ENCODE measurements around the gene OXCT2.
"Not testable (repeated sequence)": the region's sequence is repeated elsewhere in the genome, so short reads cannot be mapped to it uniquely, and the experiment has no call there.

OXCT2 gene

GRCh38 chr1:39787108-39787375 lies 15.9 kb upstream of the OXCT2 start:
- DNase-seq, result not testable (repeated sequence)

DNA sequence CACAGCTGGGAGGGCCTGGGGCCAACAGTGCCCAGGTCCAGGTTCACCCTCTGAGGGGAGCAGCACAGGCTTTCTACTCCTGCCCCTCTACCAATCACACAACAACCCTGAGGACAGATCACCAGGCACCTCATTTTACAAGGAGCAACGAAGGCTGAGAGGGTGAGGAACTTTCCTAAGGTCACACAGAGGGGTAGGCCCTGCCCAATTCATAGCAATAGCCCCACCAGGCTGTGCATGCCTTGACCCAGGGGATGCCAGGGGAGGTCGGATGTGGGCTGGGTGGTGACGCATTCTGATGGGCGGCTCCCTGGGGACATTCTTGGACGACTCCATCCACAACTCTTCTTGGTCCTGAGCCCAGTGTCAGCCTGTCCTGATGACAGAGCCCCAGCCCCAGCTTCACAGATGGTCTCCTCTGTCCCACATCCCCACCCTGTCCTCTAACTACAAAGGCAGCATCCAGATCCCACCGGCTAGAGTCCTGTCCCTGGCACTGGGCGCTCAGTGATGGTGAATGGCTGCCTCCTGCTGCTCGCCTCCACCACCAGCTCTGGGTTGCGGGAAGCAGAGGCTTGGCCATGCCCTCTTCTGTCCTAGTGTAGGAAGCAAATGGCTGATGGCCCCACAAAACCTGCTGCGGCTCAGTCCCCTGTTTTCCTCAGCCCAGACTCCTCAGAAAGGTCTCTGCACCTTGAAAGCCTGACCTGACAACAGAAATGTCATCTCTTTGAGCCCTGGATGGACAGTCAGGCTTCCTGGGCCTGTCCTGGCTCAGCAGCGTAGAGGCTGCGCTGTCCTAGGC lies 15.4 kb upstream of the OXCT2 start:
- DNase-seq, result not testable (repeated sequence)

GRCh38 chr1:39782685-39783084 lies 11.5 kb upstream of the OXCT2 start:
- not testable (repeated sequence) for DNase-seq

- no peak for DNase-seq
Measured at GRCh38 chr1:39782103-39782502, 11.0 kb upstream of the OXCT2 start.

DNA sequence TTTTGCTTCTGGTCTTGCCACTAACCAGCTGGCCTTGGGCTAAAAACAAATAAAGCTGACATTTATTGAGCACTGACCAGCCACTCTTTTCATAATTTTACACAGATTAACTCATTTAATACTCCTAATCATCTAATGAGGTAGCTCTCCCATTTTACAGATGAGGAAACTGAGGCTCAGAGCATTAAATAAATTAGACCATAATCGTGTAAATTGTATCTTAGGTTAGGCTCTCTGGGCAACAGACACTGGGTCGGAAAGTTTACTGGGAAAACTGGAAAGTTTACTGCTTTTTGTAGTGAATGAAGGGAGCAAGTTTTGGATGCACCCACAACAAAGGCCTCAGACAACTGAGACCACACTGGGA lies 10.2 kb upstream of the OXCT2 start:
- DNase-seq, result no peak

DNA sequence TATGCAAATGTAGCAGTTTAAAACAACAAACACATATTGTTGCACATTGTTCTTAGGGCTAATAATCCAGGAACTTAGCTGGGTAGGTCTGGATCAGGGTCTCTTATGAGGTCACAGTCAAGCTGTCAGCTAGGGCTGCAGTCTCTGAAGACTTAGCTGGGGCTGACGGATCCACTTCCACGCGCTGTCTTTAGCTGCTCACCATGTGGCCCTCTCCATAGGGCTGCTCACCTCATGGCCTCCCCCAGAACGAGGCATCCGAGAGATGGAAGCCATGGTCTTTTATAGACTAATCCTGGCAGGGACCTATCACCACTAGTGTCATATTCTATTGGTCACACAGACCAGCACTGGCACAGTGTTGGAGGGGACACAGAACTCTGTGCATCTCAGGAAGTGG lies 8.7 kb upstream of the OXCT2 start:
- no peak for DNase-seq

GRCh38 chr1:39779137-39779536 lies 8.0 kb upstream of the OXCT2 start:
- no peak for DNase-seq

DNA sequence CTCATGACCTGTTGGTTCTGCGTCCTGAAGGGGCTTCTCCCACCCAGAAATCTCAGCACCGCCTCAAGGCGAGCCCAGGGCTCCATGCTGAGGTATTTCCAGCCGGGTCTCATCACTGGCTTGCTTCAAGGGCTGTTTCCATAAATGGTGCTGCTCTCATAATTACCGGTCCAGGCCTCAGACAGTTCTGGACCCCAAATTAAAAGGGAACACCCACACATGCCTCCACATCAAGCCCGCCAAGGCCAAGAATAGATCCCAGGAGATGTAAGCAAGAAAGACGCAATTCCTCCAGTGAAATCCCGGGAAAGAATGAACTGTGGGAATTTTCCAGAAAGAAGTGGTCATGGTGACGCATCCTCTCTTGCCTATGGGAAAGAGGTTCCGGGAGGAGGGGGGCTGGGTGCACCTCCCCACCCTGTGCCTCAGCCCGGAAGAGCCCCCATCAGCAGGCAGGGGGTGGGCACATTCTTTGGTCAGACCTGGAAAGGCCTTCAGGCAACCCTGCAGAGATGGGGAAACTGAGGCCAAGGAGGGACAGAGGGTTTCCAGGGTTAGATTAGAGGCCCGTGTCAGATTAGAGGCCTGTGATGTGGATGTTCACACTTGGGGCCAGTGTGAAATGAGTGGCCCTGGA lies 7.4 kb upstream of the OXCT2 start:
- DNase-seq, result not testable (repeated sequence)

DNA sequence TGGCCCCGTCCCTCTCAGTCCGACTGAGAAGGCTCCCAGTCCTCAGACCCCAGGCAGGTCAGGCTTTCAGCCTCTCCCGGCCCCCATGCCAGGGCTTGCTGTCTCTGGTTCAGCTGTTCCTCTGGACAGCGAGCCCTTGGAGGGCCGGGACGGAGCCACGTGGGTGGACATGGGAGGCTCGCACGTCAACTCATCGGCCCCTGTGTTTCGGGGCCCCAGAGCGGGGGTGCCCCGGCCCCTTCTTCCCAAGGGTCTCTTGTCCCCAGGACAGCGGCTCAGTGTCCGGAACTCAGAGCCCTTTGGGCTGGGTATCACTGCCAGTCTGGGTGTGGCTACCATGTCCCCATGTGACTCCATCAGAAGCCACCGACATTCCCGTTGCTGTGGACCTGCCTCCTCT lies 6.7 kb upstream of the OXCT2 start:
- not testable (repeated sequence) for DNase-seq

GRCh38 chr1:39777306-39777705 lies 6.2 kb upstream of the OXCT2 start:
- DNase-seq, result no peak

DNA sequence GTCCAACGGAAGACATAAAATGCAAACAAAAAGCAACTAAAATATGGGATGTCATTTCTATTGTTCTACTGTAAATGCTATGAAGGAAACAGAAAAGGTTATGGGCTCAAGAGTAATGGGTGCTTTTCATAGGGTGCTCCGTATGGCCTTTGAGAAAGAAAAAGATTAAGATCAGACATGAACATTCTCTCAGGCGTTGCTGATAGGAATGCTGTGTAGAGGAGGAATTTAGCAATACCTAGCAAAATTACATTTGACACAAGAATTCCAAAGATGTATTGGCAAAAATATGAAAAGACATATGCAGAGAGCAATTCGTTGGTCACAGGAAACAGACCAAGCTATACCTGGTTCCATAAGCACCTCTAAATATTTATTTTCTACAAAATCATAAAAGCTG lies 5.7 kb upstream of the OXCT2 start:
- DNase-seq, result no peak

GRCh38 chr1:39776400-39776713 lies 5.2 kb upstream of the OXCT2 start:
- DNase-seq, result no peak

DNA sequence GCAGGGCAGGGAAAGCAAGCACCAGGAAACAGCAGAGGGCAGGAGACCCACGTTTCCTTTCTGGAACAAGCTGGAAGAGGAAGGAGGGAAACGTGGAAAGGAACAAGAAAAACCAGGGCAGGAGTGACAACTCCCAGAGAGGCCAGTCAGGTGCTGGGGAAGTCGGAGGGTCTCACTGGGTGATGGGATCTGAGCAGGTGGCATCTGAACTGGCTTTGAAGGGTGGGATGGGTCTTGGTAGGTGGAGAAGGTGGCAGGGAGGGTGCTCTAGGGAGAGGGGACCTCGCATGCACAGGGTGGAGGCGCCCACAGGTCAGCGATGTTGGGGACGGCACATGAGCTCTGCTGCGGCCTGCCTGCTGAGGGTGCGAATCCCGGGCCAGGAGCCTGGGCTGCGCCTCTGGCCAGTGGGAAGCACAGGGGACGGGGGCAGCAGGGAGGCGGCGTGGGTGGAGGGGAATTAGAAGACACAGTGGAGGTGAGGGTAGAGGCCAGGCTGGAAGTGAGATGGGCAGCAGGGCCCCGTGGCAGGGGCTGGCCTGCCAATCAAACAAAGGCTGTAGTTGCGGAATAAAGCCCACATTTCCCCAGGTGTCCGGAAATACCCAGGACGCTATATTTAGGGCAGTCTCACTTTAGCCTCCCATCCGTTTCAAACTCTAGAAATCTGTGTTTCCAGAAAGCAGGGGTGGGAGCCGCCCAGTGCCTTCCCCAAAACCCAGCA lies 4.7 kb upstream of the OXCT2 start:
- not testable (repeated sequence) for DNase-seq

GRCh38 chr1:39775141-39775540 lies 4.0 kb upstream of the OXCT2 start:
- DNase-seq, result not testable (repeated sequence)

DNA sequence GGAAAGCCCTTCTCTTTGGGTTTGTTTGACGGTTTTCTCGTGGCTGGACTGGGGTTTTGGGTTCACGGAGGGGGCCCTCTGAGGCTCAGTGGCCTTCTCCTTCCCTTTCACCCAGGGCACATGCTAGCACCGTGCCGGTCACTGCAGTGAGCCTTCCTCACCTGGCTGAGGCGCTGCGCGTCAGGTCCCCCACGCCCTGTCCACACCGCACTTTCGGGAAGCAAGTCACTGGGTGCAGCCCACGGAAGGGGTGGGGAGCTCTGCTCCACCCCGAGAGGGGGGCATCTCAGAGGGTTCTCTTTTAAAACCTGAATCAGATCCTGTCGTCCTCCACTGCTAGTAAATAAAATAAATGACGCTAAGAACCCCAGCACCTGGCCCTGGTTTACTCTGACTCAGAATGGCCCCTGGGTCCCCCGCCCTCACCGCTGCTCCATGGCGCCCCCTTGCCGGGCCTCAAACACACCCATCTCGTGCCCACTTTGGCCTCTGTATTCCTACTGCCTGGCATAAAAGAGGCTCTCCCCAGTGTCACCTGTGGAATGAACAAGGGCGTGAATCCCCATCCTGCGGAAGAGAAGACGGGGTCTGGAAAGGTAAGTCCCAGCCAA lies 2.3 kb upstream of the OXCT2 start:
- DNase-seq, result not testable (repeated sequence)

- DNase-seq, result not testable (repeated sequence)
Measured at GRCh38 chr1:39770100-39771021, 787 bp downstream of the OXCT2 start.

DNA sequence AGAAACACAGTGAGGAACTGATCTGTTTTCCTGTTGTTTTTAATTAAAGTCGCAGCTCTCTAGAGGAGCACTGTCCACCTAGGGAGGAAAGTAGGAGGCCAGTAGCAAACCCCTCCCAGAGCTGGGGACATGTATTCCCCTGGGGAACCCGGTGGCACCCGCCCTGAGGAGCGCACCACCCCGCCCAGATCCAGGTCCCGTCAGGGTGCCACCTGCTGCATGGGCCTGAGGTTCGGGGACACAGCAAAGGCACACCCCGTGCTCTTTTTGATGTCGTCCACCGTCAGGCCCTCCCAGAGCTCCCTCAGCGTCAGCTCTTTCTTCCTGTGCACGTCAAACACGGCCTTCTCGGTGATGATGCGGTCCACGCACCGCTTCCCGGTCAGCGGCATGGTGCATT lies 1.6 kb downstream of the OXCT2 start:
- DNase-seq, result not testable (repeated sequence)

GRCh38 chr1:39766466-39766865 lies 4.7 kb downstream of the OXCT2 start:
- DNase-seq, result not testable (repeated sequence)

GRCh38 chr1:39764512-39764911 lies 6.6 kb downstream of the OXCT2 start:
- not testable (repeated sequence) for DNase-seq

GRCh38 chr1:39763619-39764374 lies 7.4 kb downstream of the OXCT2 start:
- not testable (repeated sequence) for DNase-seq

DNA sequence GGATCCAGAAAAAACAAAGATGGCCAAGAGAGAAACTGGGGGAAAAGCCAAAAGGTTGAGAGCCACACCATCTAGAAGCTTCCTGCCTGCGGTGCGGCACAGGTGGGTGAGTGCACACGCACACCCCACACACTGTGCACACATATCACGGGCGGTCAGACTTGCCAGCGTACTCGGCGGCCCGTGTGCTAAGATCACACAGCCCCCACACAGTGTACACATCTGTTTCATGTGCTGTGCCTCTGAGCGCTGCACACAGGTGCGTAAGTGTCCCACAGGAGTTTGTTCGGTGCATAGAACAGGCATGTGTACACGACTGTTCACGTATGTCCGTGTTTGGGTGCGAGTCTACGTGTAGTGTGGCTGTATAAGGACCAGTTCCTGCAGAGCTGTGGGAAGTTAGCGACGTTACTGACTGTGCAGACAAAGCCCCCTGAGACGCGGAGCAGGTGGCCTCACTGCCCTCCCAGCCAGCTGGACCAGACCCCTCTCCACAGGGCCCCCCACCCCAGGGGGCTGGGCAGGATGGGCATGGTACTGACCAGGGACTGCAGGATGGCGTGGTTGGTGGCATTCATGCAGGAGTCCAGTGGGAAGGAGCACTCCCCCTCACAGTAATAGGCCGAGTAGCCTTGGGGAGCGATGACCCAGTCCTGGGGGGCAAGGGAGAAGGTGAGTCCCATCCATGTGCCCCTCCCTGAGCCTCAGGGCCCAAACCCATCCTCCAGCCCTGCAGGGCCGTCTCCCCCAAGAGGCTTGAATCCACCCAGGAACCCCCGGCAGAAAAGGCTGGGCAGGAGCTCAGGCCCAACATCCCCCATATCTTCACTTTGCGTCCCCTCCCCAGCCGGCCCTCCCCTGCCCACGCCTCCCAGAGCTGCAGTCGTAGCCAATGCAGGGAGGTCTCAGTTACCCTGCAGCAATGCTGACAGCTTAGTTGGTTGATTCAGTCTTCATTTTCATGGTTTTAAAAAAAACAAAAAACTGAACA lies 8.3 kb downstream of the OXCT2 start:
- no peak for DNase-seq

Data from retina (tissue), 1 donor.